ENCODE results near the gene CMTM5.

The CMTM5 gene

DNA sequence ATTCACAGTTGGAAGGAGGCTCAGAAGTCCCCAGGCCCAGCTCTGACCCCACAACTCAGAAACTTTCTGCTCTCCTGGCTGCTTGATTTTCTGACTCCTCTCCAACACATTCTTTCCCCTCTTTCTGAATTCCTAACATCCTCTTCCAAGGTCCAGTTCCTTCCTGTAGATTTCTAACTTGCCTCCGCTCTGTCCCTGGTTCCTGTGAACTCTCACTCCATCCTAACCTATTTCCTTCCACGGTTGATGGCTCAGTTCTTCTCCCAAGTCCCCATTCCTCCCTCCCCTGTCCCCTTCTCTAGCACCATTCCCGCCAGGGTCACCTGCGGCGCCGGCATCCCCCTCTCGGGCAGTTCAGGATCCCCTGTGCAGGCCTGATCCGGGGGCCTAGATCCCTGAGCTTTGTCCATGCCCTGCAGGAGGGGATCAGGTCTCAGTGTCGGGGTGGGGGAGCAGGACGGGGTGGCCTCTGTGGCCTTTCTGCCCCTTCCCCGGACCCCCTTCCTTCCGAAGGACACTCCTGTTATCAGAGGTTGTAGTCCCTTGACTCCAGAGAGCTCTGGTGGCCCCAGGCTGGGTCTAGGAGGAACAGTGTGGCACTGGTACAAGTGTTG, 18.2 kb upstream of the CMTM5 start:
- DNase-seq (ENCODE audit: low spot score) = peak; percentile 66
- Histone ChIP-seq H3K4me3 (no peak overlapping the region), H3K27ac (peak overlapping the region in 1 of 2 donors; percentile 73)
- TF ChIP-seq, protein P1, sequence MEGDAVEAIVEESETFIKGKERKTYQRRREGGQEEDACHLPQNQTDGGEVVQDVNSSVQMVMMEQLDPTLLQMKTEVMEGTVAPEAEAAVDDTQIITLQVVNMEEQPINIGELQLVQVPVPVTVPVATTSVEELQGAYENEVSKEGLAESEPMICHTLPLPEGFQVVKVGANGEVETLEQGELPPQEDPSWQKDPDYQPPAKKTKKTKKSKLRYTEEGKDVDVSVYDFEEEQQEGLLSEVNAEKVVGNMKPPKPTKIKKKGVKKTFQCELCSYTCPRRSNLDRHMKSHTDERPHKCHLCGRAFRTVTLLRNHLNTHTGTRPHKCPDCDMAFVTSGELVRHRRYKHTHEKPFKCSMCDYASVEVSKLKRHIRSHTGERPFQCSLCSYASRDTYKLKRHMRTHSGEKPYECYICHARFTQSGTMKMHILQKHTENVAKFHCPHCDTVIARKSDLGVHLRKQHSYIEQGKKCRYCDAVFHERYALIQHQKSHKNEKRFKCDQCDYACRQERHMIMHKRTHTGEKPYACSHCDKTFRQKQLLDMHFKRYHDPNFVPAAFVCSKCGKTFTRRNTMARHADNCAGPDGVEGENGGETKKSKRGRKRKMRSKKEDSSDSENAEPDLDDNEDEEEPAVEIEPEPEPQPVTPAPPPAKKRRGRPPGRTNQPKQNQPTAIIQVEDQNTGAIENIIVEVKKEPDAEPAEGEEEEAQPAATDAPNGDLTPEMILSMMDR (IDR thresholded peaks at IDR 0.05) = no peak

DNA sequence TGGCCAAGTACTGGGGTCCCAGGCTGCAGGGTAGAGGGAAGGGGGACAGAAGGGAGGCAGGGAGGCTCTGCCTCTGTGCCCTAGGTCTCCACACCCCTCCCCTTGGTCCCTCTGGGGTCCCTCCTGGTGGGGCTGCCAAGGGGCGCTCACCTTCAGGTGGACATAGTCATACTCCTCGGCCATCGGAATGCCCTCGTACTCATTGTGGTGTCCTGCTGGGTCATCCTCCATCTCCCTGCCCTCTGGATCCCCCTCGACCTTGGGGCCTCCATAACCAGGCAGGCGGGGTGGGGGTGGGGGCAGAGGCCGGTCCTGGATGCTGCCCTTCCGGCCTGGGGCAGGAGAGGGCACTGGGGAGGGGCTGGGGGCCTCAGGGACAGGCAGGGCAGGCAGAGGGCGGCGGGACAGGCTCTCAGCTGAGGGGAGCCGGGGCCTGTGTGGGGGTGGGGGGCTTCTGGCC, 17.6 kb upstream of the CMTM5 start:
- peak overlapping the region in 1 of 2 donors; percentile 73 for H3K27ac ChIP-seq
- DNase-seq (ENCODE audit: low spot score) = peak; percentile 66
- TF ChIP-seq, protein P1 (IDR thresholded peaks at IDR 0.05) = no peak
- H3K4me3 ChIP-seq = no peak overlapping the region

DNA sequence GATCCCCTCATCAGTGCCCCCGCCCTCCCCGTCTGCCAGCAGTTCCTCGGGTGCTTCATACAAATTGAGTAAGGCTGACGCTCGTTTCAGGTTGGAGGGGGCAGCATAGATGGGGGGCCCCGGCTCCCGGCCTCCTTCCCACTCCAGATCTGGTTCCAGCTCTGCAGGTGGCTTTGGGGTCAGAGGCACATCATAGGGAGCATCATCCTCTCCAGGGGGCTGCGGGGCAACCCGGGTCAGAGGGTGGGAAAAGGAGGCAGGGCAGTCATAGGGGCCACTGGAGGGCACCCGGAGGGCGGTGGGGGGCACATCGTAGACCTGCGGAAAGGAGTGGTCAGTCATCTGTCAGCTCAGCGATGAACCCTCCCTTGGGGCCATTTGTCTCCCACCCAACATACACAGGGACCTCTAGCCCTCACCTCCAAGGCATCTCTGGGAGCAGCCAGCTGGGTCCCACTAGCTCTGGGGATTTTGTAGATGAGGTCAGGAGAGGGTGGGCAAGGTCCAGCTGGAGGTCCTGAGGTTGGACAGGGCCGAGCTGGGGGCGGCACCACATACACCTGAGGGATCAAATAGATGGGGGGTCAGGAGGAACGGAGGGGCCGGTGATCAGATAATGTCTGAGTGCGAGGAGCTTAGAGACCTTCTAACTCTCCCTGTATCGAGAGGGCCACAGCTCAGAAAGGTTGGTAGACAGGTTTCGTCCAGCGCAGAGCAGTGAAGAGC, 17.0 kb upstream of the CMTM5 start:
- Histone ChIP-seq H3K4me3 (no peak overlapping the region), H3K27ac (peak overlapping the region in 1 of 2 donors; percentile 73)
- DNase-seq (ENCODE audit: low spot score) = peak; percentile 58
- TF ChIP-seq, protein P1 (IDR thresholded peaks at IDR 0.05) = no peak

DNA sequence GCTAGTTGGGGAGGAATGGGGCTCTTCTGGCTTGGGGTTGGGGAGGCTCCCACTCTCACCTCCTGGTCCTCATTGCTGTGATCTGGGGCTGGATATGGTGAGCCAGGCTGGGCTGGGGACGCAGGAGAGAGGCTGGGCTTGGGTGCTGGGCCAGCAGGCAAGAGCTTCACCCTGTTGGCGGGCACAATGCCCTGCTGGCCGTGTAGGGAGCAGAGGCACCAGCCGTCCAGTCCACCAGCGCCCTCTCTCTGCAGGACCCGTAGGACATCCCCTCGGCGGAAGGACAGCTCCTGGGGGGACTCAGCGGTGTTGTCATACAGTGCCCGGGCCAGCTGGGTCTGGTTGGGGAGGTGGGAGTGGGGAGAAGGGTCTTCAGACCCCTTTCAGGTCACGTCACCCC, 16.4 kb upstream of the CMTM5 start:
- peak overlapping the region in 1 of 2 donors; percentile 73 for H3K27ac ChIP-seq
- TF ChIP-seq, protein P1 (IDR thresholded peaks at IDR 0.05) = no peak
- H3K4me3 ChIP-seq = no peak overlapping the region
- peak; percentile 46 for DNase-seq (ENCODE audit: low spot score)

DNA sequence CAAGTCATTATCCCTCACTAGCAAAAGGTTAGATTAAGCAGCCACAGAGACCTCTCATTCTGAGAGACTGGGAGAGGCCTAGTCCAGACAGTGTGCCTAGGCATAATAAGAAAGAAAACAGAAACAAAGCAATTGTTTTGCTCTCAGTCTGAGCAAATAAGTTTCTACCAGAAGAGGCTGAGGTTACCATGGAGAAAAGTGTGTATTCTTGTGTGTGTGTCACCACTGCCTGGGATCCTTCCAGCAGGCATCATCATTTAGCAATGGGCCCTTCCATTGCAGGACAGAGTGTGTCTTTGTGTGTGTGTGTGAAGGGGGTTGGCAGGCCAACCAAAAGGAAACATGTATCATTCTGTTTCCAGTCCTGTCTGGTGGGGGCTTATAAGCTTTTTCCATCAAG, 15.5 kb upstream of the CMTM5 start:
- TF ChIP-seq, protein P1 (IDR thresholded peaks at IDR 0.05) = no peak
- DNase-seq (ENCODE audit: low spot score) = peak; percentile 70
- Histone ChIP-seq H3K27ac (peak overlapping the region in 1 of 2 donors; percentile 73), H3K4me3 (no peak overlapping the region)

DNA sequence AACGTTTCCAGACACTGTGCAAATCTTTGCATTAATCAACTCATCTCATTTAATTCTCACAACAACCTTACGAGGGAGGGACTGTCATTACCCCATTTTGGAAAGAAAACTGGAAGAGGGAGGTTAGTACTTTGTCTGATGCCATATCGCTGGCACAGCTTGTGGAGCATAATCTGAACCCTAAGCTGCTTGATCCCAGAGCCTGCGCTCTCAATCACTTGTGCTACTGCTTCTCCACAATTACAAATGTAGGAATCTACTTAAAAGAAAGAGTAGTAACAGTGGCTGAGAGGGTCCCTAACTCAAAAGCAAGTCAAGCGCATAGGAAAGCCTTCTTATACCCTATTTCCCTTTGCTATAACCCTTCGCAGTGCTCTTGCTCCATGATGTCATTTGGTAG, 15.1 kb upstream of the CMTM5 start:
- TF ChIP-seq, protein P1 (IDR thresholded peaks at IDR 0.05) = no peak
- peak; percentile 3 for DNase-seq (ENCODE audit: low spot score)
- Histone ChIP-seq H3K27ac (peak overlapping the region in 1 of 2 donors; percentile 57), H3K4me3 (no peak overlapping the region)

DNA sequence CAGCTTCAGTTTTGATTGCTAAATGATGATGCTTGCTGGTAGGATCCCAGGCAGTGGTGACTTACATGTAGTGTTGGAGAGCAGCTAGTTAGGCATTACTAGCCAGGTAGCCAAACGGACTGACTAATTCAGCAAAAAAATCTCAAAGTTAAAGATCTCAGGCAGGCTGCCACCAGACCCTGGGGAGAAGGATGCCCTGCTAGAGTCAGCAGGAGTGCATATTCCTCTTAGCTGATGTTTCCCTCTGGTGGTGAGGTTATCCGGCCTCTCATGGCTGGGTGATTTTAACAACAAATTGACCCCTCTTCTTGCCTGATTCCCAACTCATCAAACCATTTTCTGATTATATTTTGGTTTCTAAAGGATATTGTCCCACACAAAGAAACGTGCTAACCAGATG, 14.6 kb upstream of the CMTM5 start:
- TF ChIP-seq, protein P1 (IDR thresholded peaks at IDR 0.05) = no peak
- DNase-seq (ENCODE audit: low spot score) = peak; percentile 64
- Histone ChIP-seq H3K4me3 (no peak overlapping the region), H3K27ac (peak overlapping the region in 1 of 2 donors; percentile 57)

All from coronary artery (tissue), 2 donors.